ENCODE results near the gene PIM3.

PIM3 gene

GRCh38 chr22:49953027-49953679 is 7.4 kb upstream of the PIM3 start:
- Histone ChIP-seq H3K9me2 (replicated peaks; ENCODE audit: insufficient read depth, low read length) (no peaks in the 10 kb centered on the region), H3K9ac (ENCODE audit: low read length) (no peak overlapping the region), H3K9me3 (ENCODE audit: insufficient read depth, low read length) (no peaks in the 10 kb centered on the region), H3K27me3 (ENCODE audit: low read length) (no peaks in the 10 kb centered on the region), H3K27ac (ENCODE audit: low read depth, low read length) (no peak overlapping the region), H2AFZ (ENCODE audit: low read depth, low read length, severe bottlenecking) (no peak overlapping the region), H3K79me2 (ENCODE audit: insufficient read depth, low read length) (no peaks in the 10 kb centered on the region), H3K4me3 (ENCODE audit: insufficient read depth, low read length, poor library complexity, severe bottlenecking) (no peak overlapping the region), H3K36me3 (ENCODE audit: low read length) (no peaks in the 10 kb centered on the region), H3F3A (ENCODE audit: insufficient read depth) (no peaks in the 10 kb centered on the region), H4K20me1 (ENCODE audit: low read depth, low read length) (no peaks in the 10 kb centered on the region), H3K4me2 (ENCODE audit: low read depth, low read length, poor library complexity, severe bottlenecking) (no peak overlapping the region)
- no peak for TF ChIP-seq EZH2phosphoT487 (conservative IDR thresholded peaks at IDR 0.05; ENCODE audit: low read length)
- TF ChIP-seq CTCF (IDR thresholded peaks at IDR 0.05; ENCODE audit: insufficient read depth, low read length, poor library complexity, severe bottlenecking), result no peak

- no peaks in the 10 kb centered on the region for H3K36me3 ChIP-seq (ENCODE audit: low read length)
- H3K4me3 ChIP-seq (ENCODE audit: insufficient read depth, low read length, poor library complexity, severe bottlenecking), result no peak overlapping the region
- no peak overlapping the region for H2AFZ ChIP-seq (ENCODE audit: low read depth, low read length, severe bottlenecking)
- no peaks in the 10 kb centered on the region for H3F3A ChIP-seq (ENCODE audit: insufficient read depth)
- no peak overlapping the region for H3K4me2 ChIP-seq (ENCODE audit: low read depth, low read length, poor library complexity, severe bottlenecking)
- no peaks in the 10 kb centered on the region for H3K79me2 ChIP-seq (ENCODE audit: insufficient read depth, low read length)
- TF ChIP-seq EZH2phosphoT487 (conservative IDR thresholded peaks at IDR 0.05; ENCODE audit: low read length) (no peak), CTCF (IDR thresholded peaks at IDR 0.05; ENCODE audit: insufficient read depth, low read length, poor library complexity, severe bottlenecking) (no peak)
- H3K9ac ChIP-seq (ENCODE audit: low read length), result no peak overlapping the region
- H4K20me1 ChIP-seq (ENCODE audit: low read depth, low read length), result no peaks in the 10 kb centered on the region
- H3K9me3 ChIP-seq (ENCODE audit: insufficient read depth, low read length), result no peaks in the 10 kb centered on the region
- H3K9me2 ChIP-seq (replicated peaks; ENCODE audit: insufficient read depth, low read length), result no peaks in the 10 kb centered on the region
- H3K27ac ChIP-seq (ENCODE audit: low read depth, low read length), result no peak overlapping the region
- H3K27me3 ChIP-seq (ENCODE audit: low read length), result no peaks in the 10 kb centered on the region
These were observed 6.8 kb upstream of the PIM3 start for GRCh38 chr22:49953680-49954344.

GRCh38 chr22:49954354-49954753 is 6.2 kb upstream of the PIM3 start:
- Histone ChIP-seq H4K20me1 (ENCODE audit: low read depth, low read length) (no peaks in the 10 kb centered on the region), H3K4me3 (ENCODE audit: insufficient read depth, low read length, poor library complexity, severe bottlenecking) (no peak overlapping the region), H3K27me3 (ENCODE audit: low read length) (no peaks in the 10 kb centered on the region), H3K9me2 (replicated peaks; ENCODE audit: insufficient read depth, low read length) (no peaks in the 10 kb centered on the region), H3K27ac (ENCODE audit: low read depth, low read length) (no peak overlapping the region), H3F3A (ENCODE audit: insufficient read depth) (no peaks in the 10 kb centered on the region), H3K36me3 (ENCODE audit: low read length) (no peaks in the 10 kb centered on the region), H3K4me2 (ENCODE audit: low read depth, low read length, poor library complexity, severe bottlenecking) (no peak overlapping the region), H3K79me2 (ENCODE audit: insufficient read depth, low read length) (no peaks in the 10 kb centered on the region), H3K9ac (ENCODE audit: low read length) (no peak overlapping the region), H3K9me3 (ENCODE audit: insufficient read depth, low read length) (no peaks in the 10 kb centered on the region), H2AFZ (ENCODE audit: low read depth, low read length, severe bottlenecking) (no peak overlapping the region)
- TF ChIP-seq CTCF (IDR thresholded peaks at IDR 0.05; ENCODE audit: insufficient read depth, low read length, poor library complexity, severe bottlenecking) (no peak), EZH2phosphoT487 (conservative IDR thresholded peaks at IDR 0.05; ENCODE audit: low read length) (no peak)

Data from SU-DHL-6 (cell line).